GM18517 (cell line): ENCODE measurements around the gene NECAB2.

Source experiments
- ATAC-seq: cut with Tn5 transposase; IDR thresholded peaks from one replicate; pipeline ENCODE4 v1.9.1; 2021; ENCODE audit warnings: mild to moderate bottlenecking, moderate library complexity; ENCODE audit not compliant: unreplicated experiment

Gene NECAB2

GRCh38 chr16:84042308-84042878 is 74.3 kb downstream of the NECAB2 start, which contains the start of gene SLC38A8:
SLC38A8 (minus strand) TSS chr16:84042795; CDS start chr16:84042157, 638 bp downstream.
- ATAC-seq = no peak

GRCh38 chr16:84042879-84043485 is 74.9 kb downstream of the NECAB2 start:
- ATAC-seq = no peak

DNA sequence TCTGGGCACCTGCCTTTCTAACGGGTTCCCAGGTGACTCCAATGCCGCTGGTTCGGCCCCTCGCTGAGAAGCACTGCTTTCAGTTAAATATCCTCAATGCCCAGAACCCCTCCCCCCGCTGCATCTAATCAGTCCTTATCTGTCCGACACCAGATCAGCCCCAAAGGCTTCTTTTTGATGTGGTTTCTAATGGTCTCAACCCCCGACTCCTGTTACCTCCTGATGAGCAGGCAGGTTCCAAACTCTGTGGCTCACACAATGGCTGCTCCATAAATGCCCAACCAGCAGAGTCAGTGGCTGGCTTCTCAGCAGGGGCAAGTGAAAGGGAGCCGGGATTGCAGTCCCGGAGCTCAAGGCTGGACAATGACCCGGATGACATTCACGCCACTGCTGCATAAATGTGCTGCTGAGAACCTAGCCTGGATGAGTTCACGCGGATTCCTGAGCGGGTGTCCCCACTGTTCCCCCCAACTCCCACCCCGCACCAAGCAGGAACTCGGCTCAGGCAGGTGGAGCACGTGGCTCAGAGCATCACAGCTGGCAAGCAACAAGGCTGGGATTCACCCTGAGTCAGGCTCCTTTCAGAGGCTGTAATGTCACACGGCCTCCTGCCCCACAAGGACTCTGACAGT is 75.6 kb downstream of the NECAB2 start:
- no peak for ATAC-seq

DNA sequence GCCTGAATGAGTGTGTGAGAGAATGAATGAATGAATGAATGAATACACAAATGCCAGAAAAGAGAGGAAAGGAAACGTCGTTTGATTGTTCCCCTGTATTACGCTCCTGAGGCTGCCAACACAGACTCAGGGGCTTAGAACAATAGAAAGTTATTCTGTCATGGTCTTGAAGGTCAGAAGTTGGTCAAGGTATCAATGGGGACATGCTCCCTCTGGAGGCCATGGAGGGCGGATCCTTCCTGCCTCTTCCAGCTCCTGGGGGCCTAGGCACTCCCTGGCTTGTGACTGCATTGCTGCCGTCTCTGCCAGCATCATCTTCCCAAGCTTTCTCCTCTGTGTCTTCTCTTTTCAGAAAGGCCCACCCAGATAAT is 76.1 kb downstream of the NECAB2 start:
- ATAC-seq = no peak

DNA sequence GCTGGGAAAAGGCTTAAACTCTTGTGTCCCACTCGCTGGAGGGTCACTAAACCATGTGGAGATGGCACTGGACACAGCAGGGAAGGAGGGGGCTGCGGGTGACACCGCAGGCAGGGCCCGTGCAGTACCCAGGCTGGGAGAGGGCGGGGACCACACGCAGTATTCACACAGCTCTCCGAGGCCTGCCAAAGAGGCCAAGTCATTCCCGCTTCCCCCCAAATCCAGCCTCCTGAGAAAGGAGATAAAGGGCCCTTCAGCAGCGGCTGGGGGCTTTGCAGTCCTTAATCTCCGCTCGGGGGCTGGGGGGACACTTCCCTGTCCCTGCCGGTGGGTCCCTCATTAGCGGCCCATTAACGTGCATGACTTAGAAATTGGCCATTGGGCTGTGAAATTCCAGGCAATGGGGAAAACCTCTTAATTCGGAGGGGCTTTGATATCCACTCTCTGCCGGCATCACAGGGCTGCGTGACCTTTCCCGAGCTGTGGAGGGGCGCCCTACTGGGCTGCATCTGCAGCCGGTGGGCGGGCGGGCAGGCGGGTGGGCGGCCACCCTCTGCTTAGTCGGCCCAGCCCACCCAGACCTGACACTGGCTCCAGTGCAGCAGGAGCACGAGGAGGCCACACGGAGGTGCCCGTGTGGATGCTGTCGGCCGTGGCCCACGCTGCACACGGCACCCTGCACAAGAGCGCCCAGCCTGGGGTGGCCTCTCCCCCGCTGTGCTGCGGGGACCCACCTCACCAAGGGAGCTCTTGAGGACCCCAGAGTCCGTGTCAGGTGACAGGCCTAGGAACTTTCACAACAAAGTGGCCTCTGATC is 77.2 kb downstream of the NECAB2 start:
- ATAC-seq = no peak

DNA sequence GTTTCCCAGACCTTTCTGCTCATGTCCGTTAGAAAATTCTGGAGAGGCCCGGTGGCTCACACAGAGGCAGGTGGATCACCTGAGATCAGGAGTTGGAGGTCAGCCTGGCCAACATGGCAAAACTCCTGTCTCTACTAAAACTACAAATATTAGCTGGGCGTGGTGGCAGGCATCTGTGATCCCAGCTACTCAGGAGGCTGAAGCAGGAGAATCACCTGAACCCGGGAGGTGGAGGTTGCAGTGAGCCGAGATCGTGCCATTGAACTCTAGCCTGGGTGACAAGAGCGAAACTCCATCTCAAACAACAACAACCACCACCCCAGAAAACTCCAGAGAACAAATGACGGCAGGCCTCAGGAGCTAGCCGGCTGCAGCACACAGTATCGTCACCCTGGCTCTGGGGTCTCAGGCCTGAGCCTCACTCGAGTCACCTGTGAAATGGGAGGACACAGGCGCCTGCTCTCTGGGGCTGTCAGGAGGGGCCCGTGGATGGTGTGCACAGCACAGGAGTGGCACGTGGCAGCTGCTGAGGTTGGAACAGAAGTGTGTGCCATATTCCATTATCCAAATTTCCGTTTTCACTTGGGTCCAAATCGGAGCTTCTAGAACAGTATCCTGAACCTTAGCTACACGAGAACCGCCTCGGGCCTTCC is 77.9 kb downstream of the NECAB2 start:
- ATAC-seq = no peak

DNA sequence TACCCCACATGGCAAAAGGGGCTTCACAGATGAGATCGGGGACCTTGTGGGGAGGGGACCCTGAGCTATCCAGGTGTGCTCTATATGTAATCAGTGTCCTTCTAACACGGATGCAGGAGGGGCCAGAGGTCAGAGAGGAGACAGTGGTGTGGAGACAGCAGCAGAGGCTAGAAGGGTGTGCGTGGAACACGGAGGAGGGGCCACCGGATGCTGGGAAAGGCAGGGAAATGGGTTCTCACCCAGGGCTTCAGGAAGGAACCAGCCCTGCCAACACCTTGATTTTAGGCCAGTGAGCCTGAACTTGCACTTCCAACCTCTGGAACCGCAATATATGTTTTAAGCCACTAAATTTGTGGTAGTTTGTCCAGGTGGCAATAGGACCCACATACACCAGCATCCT is 79.2 kb downstream of the NECAB2 start:
- ATAC-seq = no peak

DNA sequence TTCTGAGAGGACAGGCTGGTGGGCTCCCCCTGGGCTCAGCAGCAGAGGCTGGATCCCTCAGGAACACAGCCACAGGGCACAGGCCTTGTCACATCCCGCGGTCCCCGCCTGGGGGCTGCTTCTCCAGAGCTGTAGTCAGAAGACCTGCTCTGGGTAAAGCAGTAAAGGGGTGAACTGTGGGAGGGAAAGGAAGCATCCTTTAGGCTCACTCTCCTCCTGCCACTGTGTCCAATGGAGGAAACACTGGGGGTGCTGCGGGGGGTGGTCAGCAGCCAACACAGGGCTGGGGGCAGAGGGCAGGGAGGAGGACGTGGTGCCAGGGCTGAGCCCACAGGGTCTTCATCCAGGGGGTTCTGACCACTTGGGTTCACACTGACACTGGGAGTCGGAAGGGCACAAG is 79.6 kb downstream of the NECAB2 start:
- ATAC-seq = no peak

- ATAC-seq = no peak
These were observed 80.2 kb downstream of the NECAB2 start for GRCh38 chr16:84048270-84048669.

GRCh38 chr16:84048871-84049270 is 80.8 kb downstream of the NECAB2 start:
- no peak for ATAC-seq

- no peak for ATAC-seq
These were observed 81.5 kb downstream of the NECAB2 start for GRCh38 chr16:84049403-84050060.

- no peak for ATAC-seq
These were observed 82.3 kb downstream of the NECAB2 start for GRCh38 chr16:84050316-84050715.

DNA sequence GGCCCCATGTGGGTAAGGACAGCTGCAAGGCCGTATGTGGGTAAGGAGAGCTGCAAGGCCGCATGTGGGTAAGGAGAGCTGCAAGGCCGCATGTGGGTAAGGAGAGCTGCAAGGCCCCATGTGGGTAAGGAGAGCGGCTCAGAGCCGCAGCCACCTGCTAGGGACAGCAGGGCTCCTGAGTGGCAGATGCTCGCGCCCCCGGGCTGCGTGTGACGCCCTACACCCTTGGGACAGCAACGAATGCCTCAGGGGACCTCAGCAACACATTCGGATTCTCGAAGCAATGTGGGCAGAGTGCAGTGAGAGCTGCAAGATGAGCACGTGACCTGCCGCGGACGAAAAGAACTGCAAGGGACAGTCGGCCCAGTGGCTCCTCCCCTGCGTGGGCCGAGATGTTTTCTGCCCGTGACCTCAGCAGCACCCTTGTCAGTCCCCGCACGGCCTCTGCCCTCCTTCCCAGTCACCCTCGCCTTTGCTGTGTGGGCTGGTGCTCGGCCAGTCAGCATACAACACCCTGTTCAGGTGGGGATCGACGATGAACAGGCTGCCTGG is 84.1 kb downstream of the NECAB2 start:
- no peak for ATAC-seq
